GM21447 (cell line): ENCODE data around the gene MX2.

Experiments
- ATAC-seq: cut with Tn5 transposase; IDR thresholded peaks from one replicate; pipeline ENCODE4 v1.9.1; 2021; ENCODE audit not compliant: unreplicated experiment

The MX2 gene

GRCh38 chr21:41378849-41379248 is 17.0 kb downstream of the MX2 start:
- no peak for ATAC-seq

GRCh38 chr21:41379901-41380300 is 18.1 kb downstream of the MX2 start:
- ATAC-seq: no peak

- no peak for ATAC-seq
These were observed 19.9 kb downstream of the MX2 start for GRCh38 chr21:41381731-41382130.

GRCh38 chr21:41387042-41387819 is 25.4 kb downstream of the MX2 start:
- ATAC-seq: no peak

GRCh38 chr21:41387824-41388223 is 26.0 kb downstream of the MX2 start:
- ATAC-seq: no peak

GRCh38 chr21:41388259-41388658 is 26.4 kb downstream of the MX2 start:
- ATAC-seq: no peak

GRCh38 chr21:41390043-41390639 is 28.3 kb downstream of the MX2 start:
- no peak for ATAC-seq

GRCh38 chr21:41393876-41394465 is 32.1 kb downstream of the MX2 start:
- ATAC-seq: no peak

GRCh38 chr21:41396558-41397075 is 34.8 kb downstream of the MX2 start:
- ATAC-seq: no peak

- no peak for ATAC-seq
These were observed 35.7 kb downstream of the MX2 start for GRCh38 chr21:41397471-41397891.

- no peak for ATAC-seq
These were observed 36.4 kb downstream of the MX2 start for GRCh38 chr21:41398251-41398650.

GRCh38 chr21:41398831-41399230 is 37.0 kb downstream of the MX2 start:
- no peak for ATAC-seq

- ATAC-seq: no peak
These were observed 37.5 kb downstream of the MX2 start for GRCh38 chr21:41399246-41399800.

- ATAC-seq: no peak
These were observed 40.4 kb downstream of the MX2 start for GRCh38 chr21:41402231-41402630.

GRCh38 chr21:41402796-41403195 is 41.0 kb downstream of the MX2 start:
- ATAC-seq: no peak

- ATAC-seq: no peak
These were observed 41.5 kb downstream of the MX2 start for GRCh38 chr21:41403331-41403730.

GRCh38 chr21:41403966-41404365 is 42.1 kb downstream of the MX2 start:
- ATAC-seq: no peak

GRCh38 chr21:41405321-41405720 is 43.5 kb downstream of the MX2 start:
- ATAC-seq: no peak

- ATAC-seq: no peak
These were observed 44.5 kb downstream of the MX2 start for GRCh38 chr21:41406340-41406739.

GRCh38 chr21:41407541-41408460 is 46.0 kb downstream of the MX2 start:
- ATAC-seq: no peak

GRCh38 chr21:41410361-41410760 is 48.5 kb downstream of the MX2 start:
- ATAC-seq: no peak
